Colonic mucosa (tissue), 4 donors: ENCODE data around the gene RREB1. TPM values are rescaled to one million over a fixed set of nuclear protein-coding genes. Genes with fewer than 3 reads are reported as not detected.

Experiments used
- DNase-seq: peaks from one replicate; pipeline ENCODE4 v3.0.0-alpha.2; 2020
- H3K27ac ChIP-seq: fragments of 200-600 bp; one replicate; pipeline ENCODE4 v1.8.0; 2021
- H3K27me3 ChIP-seq: fragments of 200-600 bp; one replicate; pipeline ENCODE4 v1.8.0; 2021
- H3K36me3 ChIP-seq: fragments of 200-600 bp; one replicate; pipeline ENCODE4 v1.8.0; 2021
- H3K4me1 ChIP-seq: fragments of 200-600 bp; one replicate; pipeline ENCODE4 v1.8.0; 2021; ENCODE audit warnings: mild to moderate bottlenecking
- H3K4me3 ChIP-seq: fragments of 200-600 bp; one replicate; pipeline ENCODE4 v1.8.0; 2021
- H3K9ac ChIP-seq, 2 donors: one replicate each; pipeline ENCODE4 v1.7.0; 2013; ENCODE audit warnings: control low read depth in 2 of 2, low read depth in 2 of 2, low read length in 2 of 2
- H3K9me3 ChIP-seq: fragments of 200-600 bp; one replicate; pipeline ENCODE4 v1.8.0; 2021
- intact Hi-C: fragments of 100-400 bp; cut with DNase I; formaldehyde crosslinking; loops from one replicate; pipeline ENCODE4 v1.14.1; 2022
- total RNA-seq, 2 donors: library from RNA; stranded (reverse); fragmentation: NEBNext Ultra II Directional in 1 of 2; extraction: Animal tissue kit (Norgen Biotek cat#: 25700) in 1 of 2; gene quantifications; one replicate each; pipeline ENCODE4 v1.2.1, GENCODE V29; 2021
- TF ChIP-seq, protein P1 (sequence below): fragments of 200-600 bp; IDR thresholded peaks from one replicate; pipeline ENCODE4 v1.8.0; 2022; ENCODE audit warnings: antibody characterized with exemption, mild to moderate bottlenecking
- donor health status: healthy.
- donor health status: DM: no; HTN: no; CAD: no.
- donor health status: DM: no; HTN: no; CAD: no.

Gene RREB1
- total RNA-seq, 2 donors from 2014 or later: 79.0 to 81.3 TPM

DNA sequence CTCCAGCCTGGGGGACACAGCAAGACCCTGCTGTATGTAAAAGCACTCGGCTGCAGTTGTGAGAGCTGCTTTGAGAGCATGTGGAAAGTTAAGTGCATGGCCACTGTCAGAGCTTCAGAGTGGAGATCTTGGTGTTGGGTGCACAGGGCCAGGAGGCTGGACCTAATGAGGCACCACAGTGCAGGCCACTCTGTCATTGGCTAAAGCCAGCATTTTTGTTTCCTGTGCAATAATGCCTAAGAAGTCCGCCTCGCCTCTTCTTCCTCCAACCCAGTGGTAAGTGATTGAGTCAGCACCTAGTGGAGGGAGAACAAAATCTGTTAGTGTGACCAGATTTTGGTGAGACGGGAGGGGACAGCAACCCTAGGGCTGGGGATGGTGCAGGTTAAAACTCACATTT, 144.6 kb downstream of the RREB1 start:
- TF ChIP-seq, protein P1, sequence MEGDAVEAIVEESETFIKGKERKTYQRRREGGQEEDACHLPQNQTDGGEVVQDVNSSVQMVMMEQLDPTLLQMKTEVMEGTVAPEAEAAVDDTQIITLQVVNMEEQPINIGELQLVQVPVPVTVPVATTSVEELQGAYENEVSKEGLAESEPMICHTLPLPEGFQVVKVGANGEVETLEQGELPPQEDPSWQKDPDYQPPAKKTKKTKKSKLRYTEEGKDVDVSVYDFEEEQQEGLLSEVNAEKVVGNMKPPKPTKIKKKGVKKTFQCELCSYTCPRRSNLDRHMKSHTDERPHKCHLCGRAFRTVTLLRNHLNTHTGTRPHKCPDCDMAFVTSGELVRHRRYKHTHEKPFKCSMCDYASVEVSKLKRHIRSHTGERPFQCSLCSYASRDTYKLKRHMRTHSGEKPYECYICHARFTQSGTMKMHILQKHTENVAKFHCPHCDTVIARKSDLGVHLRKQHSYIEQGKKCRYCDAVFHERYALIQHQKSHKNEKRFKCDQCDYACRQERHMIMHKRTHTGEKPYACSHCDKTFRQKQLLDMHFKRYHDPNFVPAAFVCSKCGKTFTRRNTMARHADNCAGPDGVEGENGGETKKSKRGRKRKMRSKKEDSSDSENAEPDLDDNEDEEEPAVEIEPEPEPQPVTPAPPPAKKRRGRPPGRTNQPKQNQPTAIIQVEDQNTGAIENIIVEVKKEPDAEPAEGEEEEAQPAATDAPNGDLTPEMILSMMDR: no peak
- Histone ChIP-seq H3K4me1 (no peaks in the 10 kb centered on the region), H3K4me3 (no peak overlapping the region), H3K27me3 (no peaks in the 10 kb centered on the region), H3K9me3 (no peaks in the 10 kb centered on the region), H3K36me3 (peaks cover 10% of the 10 kb centered on the region), H3K27ac (no peak overlapping the region), H3K9ac (no peak overlapping the region)
- DNase-seq: no peak
- intact Hi-C loops: no loop called here

DNA sequence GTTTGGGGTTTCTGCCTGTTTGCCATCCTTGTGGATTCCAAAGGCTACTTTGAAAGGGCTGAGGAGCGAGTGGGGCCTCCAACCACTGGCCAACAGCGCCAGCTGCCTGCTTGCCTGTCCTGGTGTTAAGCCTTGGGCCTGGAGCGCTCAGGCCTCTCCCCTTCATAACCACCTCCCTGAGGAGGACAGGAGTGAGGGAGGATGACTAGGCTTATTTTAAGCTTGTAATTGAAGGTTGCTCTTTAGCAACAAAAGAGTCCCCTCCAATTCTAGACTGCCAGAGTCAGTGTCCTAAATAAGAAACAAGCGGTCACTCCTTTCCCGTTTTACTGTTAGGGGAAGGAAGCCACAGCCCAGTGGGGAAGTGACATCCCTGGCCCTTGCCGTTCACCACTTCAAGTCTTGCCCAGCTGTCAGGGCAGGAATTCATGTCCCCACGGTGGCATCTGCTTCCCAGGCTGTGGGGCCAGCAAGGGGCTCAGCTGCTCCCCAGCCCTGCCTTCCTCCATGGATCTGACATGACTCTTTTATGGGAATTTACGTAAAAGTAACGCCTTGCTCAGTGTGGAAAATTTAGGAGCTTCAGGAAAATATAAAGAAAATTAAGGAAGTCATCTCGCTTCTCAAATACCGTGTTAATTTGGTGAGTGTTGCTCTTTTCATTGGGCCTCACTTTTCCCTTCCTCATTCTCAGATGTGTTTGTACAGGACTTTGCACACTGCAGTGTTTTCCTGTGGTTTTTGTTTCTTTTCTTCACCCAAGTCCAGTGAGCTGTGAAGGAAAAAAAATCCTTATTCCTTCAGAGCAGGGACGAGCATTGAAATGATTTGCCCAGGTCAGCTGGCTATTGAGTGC, 147.4 kb downstream of the RREB1 start:
- TF ChIP-seq, protein P1: no peak
- Histone ChIP-seq H3K27me3 (no peaks in the 10 kb centered on the region), H3K4me3 (no peak overlapping the region), H3K36me3 (no peaks in the 10 kb centered on the region), H3K9ac (no peak overlapping the region), H3K4me1 (no peaks in the 10 kb centered on the region), H3K9me3 (no peaks in the 10 kb centered on the region), H3K27ac (no peak overlapping the region)
- intact Hi-C loops: no loop called here
- no peak for DNase-seq

DNA sequence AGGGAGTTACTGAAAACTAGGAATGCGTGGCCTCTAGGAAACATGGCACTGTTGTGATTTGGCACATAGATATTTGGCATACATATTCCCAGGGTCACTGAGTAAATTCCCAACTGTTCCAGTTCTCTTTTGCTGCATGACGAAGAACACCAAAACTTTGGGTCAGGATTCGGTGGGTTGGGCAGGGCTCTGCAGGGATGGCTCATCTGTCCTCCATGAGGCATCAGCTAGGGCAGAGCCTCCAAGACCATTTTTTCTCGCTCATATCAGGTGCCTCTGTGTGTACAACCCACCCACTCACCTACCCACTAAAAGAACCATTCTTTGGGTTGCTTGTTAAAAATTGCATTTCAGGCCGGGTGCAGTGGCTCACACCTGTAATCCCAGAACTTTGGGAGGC, 148.2 kb downstream of the RREB1 start:
- no peaks in the 10 kb centered on the region for H3K36me3 ChIP-seq
- no peak overlapping the region for H3K27ac ChIP-seq
- TF ChIP-seq, protein P1: no peak
- DNase-seq: no peak
- intact Hi-C loops: no loop called here
- H3K9me3 ChIP-seq: no peaks in the 10 kb centered on the region
- H3K9ac ChIP-seq: no peak overlapping the region
- H3K4me1 ChIP-seq: no peaks in the 10 kb centered on the region
- H3K4me3 ChIP-seq: no peak overlapping the region
- no peaks in the 10 kb centered on the region for H3K27me3 ChIP-seq

DNA sequence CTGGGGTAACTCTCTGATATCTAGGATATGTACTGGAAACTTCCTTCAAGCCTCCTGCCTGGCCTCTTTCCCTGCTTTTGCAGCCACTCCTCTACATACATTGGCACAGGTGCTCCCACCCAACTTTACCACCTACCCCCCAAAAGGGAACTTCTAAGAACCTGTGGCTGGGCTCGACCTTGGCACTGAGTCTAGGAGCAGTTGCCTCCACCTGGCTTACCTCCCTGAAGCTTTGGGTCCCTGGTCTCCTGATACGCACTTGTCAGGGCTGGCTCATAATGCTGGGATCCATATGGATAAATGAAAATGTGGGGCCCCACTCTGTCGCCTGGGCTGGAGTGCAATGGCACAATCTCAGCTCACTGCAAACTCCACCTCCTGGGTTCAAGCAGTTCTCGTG, 149.0 kb downstream of the RREB1 start:
- H3K4me3 ChIP-seq: no peak overlapping the region
- H3K36me3 ChIP-seq: no peaks in the 10 kb centered on the region
- no peaks in the 10 kb centered on the region for H3K9me3 ChIP-seq
- no peak for DNase-seq
- H3K27ac ChIP-seq: no peak overlapping the region
- H3K9ac ChIP-seq: no peak overlapping the region
- TF ChIP-seq, protein P1: no peak
- intact Hi-C loops: no loop called here
- H3K4me1 ChIP-seq: peaks cover 1% of the 10 kb centered on the region
- H3K27me3 ChIP-seq: no peaks in the 10 kb centered on the region

DNA sequence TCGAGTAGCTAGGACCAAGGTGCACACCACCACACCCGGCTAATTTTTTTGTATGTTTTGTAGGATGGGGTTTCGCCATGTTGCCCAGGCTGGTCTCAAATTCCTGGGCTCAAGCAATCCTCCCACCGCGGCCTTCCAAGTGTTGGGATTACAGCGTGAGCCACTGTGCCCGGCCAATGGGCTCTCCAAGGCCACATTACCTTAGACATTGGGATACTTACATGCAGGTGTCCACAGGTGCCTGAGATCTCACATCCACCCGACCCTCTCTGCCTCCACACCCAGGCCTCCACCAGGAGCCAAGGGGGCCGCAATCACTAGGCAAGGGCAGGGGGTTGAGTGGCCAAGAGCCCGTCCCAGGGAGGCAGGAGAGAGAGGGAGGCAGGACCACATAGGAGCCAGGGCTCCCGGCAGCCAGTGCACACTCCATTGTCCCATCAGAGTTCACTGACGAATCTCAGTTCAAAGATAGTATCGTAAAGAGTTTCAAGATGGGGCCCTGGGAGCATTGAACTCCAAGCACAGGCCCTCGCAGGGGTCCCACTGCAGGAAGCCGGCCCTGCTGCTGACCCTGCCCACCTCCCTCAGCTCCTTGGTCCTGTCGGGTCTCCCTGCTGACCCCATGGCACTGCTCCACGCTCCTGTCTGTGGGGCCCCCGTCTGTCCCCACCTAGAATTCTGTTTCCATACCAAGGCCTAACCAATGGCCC, 149.9 kb downstream of the RREB1 start:
- Histone ChIP-seq H3K4me3 (no peak overlapping the region), H3K9ac (no peak overlapping the region), H3K27ac (no peak overlapping the region), H3K36me3 (no peaks in the 10 kb centered on the region), H3K27me3 (no peaks in the 10 kb centered on the region), H3K9me3 (no peaks in the 10 kb centered on the region), H3K4me1 (peaks cover 4% of the 10 kb centered on the region)
- intact Hi-C loops: no loop called here
- no peak for DNase-seq
- TF ChIP-seq, protein P1: no peak
